GM19397 (cell line): ENCODE data around the gene MB21D2.
A peak's percentile ranks its signal among the peaks of the same experiment; 100 is the strongest.
"Not testable (repeated sequence)": the region's sequence is repeated elsewhere in the genome, so short reads cannot be mapped to it uniquely, and the experiment has no call there.

ENCODE experiments used
- ATAC-seq: cut with Tn5 transposase; IDR thresholded peaks from one replicate; pipeline ENCODE4 v1.9.1; 2021; ENCODE audit warnings: mild to moderate bottlenecking, moderate library complexity; ENCODE audit not compliant: unreplicated experiment

Gene MB21D2

DNA sequence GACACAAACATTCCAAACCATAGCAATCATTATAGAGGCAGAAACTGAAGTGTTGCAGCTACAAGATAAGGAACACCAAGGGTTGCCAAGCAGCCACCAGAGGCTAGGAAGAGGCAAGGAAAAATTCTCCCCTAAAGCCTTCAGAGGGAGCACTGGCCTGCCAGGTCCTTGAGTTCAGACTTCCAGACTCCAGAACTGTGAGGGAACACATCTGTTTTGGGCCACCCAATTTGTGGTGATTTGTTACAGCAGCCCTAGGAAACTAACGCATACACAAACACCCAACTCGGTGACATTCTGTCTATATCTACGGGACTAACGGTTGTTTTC, 54.6 kb downstream of the MB21D2 start:
- no peak for ATAC-seq

DNA sequence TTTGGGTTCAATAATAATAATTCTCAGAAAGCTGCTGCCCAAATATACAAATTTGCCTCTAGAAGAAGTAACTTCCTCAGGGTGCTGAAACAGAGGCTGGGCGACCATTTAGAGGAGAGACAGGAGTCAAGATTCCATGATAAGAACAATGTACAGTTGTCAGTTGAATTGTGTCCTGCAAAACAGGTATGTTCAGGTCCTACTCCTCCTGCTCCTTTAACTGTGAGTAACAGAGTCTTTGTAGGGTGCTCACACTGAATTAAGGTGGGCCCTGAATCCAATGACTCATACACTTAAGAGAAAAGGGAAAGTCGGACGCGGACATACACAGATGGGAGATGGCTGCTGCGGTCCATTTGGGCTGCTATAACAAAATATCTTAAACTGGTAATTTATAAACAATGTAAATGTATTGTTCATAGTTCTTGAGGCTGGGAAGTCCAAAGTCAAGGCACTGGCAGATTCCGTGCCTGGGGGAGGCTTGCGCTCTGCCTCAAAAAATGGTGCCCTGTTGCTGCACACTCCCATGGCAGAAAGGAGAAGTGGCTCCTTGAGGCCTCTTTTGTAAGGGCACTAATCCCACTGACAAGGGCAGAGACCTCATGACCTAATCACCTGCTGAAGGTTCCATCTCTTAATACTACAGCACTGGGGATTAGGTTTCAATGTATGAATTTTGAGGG, 55.1 kb downstream of the MB21D2 start:
- no peak for ATAC-seq

DNA sequence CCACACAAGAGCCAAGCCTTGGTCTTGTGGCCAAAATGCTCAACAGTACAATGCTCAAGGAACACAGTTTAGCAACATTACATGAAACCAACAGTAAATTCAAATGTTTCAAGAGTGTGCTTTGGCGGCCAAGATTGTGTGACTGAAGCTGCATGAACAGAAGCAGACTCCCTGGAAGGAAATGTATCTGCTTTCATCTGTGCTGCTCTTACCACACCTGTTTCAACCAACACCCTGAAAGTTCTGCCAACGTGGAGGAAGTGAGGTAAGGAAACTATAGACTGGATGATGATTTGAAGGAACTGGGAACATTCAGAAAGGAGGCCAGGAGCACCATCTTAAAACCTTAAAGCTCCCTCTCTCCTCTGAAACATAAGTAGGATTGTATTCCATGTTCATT, 55.7 kb downstream of the MB21D2 start:
- ATAC-seq = no peak

- ATAC-seq = no peak
Measured at GRCh38 chr3:192860454-192860853, 57.2 kb downstream of the MB21D2 start.

DNA sequence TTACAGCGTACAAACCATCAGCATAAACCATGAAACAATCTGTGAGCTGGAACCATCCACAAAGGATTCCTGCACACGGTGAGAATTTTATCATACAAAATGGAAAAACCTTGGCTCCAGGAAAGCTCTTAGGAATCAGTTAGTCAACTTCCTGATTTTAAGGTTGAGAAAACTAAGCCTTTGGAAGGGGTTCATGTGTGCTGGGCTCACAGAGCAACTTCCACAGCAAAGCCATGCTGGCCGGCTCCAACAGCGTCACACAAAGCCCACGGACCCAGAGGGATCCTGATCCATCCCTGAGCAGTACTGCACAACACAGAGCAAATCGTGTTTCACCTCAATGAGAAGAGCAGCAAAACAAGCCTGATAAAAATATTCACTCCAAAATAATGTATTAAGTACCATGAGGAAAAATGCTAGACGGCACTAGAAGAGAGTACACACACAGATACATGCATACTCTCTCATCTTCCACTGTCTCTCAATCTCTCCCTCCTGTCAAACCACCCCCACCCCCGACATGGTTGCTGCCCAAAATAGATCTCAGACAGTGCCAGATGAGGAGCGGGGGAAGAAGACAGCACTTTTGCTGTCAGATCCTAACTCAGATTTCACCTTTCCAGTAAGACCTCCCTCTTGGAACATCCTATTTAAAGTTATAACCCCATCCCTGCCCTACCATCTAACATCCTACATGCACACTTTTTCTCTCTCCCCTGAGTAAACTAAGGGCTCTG, 58.6 kb downstream of the MB21D2 start:
- ATAC-seq = no peak

DNA sequence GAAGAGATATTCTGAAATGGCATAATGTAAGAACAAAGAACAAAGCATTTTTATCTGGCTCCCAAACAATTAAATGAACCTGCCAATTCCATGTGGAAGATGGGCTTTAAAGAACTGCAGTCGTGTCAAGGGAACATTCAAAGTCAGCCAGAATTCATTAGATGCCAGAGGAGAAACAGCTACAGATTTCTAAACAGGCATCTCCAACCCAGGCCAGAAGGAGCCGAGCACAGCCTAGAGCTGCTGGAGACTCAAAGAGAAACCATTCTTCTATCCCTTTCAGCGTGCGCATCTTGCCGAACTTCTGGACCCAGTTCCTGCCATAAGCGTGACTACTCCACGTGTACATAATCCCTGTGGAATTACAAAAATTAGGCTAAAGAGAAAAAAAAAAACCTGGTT, 60.4 kb downstream of the MB21D2 start:
- no peak for ATAC-seq

GRCh38 chr3:192855434-192855833, 62.2 kb downstream of the MB21D2 start:
- no peak for ATAC-seq

- ATAC-seq = peak; percentile 48
Measured at GRCh38 chr3:192851821-192852372, 65.8 kb downstream of the MB21D2 start.

GRCh38 chr3:192850451-192850981, 67.1 kb downstream of the MB21D2 start:
- no peak for ATAC-seq

DNA sequence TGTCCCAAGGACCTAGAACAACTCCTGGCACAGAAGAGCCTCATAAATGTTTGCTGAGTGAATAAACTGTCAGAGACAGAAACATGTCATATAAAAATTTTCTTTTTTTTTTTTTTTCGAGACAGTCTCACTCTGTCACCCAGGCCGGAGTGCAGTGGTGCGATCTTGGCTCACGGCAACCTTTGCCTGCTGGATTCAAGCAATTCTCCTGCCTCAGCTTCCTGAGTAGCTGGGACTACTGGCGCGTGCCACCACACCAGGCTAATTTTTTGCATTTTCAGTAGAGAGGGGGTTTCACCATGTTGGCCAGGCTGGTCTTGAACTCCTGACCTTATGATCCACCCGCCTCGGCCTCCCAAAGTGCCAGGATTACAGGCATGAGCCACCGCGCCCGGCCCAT, 67.8 kb downstream of the MB21D2 start:
- not testable (repeated sequence) for ATAC-seq

DNA sequence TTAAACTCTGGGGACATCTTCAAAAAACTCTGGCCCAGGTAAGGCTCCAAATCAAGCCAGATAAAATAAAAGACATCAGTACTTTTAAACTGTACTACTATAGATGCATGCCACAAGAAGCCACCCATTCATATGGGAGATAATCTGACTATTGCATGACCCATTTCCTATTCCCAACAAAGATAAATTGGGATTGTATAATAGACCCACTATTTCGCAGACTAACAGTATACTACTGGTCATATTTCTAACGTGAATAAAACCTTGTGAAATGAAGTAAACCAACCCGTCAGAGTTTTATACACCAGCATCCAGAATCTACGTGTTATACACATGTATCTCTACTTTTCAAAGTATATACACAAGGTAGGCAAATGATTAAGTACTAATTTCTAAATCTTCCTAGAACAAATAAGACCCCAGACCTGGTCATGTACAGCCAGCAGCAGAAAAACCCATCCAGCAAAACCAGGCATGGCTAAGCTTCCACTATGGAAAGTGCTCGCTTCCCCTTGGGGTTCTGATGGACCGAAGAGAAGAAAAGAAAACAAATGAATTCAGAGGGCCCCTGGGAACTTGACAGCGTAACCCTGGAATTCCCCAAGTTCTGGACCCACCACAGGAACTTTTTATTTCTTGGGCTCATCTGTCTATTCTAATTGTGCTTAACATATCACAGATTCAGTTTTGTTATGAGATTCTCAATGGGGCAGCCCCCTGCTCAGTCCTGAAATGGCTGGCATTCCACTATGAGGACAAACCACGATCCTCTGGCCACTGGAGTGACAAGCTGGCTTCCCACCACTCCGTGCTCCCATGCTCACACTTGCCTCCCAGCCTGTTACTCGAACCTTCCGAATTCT, 69.1 kb downstream of the MB21D2 start:
- no peak for ATAC-seq

GRCh38 chr3:192847941-192848340, 69.7 kb downstream of the MB21D2 start:
- ATAC-seq = no peak

DNA sequence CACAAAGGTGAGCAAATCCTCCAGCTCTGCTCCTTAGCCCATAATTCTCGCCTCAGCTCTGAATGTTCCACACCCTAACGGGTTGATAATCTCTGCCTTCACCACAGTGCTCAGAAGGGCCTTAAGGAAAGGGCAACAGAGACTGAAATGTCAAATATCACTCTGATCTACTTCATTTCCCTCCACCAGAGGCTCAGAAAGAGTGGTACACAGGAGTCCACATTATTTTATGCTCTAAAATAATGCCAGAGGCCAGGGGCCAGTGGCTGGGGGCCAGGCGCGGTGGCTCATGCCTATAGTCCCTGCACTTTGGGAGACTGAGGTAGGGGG, 72.2 kb downstream of the MB21D2 start:
- no peak for ATAC-seq

GRCh38 chr3:192844836-192845525, 72.7 kb downstream of the MB21D2 start:
- ATAC-seq = no peak

GRCh38 chr3:192844486-192844765, 73.2 kb downstream of the MB21D2 start:
- no peak for ATAC-seq

DNA sequence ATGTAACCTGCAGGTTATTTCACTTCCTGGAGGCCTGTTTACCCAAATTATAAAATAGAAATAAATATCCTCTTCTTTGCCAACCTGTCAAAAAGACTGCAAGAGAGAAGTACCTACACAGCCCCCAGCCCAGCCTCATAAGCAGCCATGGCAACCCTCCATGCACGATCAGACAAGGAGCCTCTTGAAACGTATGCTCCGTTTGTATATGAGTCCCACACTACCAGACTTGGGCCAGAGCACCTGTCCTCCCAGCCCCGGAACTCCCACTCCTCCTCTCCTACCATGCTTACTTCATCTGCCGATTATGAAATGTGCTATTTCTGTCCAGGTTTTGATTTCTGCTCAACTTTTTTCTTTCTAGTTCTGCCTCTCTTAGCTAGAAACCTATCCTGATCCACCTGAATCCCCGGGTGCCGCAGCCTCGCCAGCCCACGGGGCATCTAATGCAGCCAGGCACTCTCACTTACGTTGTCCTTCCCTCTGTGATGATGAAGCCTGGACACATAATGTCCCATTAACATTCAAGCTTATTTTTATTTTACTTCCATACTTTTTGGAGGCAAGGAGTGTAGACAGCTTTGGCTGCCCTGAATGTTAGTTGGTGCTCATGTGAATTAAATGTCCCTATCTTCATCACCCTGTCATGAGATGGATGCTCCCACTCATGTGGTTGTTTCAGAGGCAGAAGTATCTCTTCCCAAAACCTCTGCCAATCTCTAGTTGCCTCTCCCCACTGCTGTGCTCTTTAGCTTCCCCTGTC, 73.8 kb downstream of the MB21D2 start:
- ATAC-seq = no peak

DNA sequence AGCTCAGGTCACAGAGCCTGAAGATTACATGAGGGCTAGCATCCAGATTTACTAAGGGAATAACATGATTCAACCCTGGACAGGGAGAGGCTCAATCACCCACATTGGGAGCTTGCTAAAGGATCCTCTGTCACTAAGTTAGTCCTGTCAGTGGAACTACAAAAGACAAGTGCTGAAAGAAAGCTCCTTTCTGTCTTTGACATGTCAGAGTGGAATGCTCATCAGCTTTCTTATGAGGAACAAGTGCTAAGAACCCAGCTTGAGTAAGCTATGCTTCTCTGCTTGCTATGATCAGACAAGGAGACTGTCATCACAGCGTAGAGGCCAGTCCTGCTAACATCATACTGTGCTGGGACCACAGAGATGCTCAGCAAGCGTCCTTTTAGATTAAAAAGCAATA, 74.5 kb downstream of the MB21D2 start:
- ATAC-seq = no peak

DNA sequence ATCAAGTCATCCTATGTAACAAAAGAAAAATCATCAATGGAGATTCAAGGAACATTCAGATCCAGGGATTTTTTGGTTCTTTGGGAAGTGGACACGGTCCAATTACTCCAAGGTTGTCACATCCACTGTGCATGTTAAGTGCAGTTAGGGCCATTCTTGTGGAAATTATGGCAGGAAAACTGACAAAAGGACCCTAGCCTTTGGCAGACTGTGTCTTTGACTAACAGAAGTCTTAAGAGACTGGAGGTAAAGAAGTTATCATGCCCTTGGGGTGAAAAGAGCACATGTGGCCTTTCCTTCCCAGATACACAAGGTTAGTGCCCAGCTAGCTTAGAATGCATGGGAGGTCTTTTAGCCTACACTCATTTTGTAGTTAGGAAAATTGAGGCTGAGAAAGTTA, 74.9 kb downstream of the MB21D2 start:
- ATAC-seq = no peak

- no peak for ATAC-seq
Measured at GRCh38 chr3:192842138-192842537, 75.5 kb downstream of the MB21D2 start.

- no peak for ATAC-seq
Measured at GRCh38 chr3:192841428-192841827, 76.2 kb downstream of the MB21D2 start.
